ENCODE results near the gene MOBP.

GRCh38 chr3:39419742-39420315, 47.7 kb upstream of the MOBP start:
- TF ChIP-seq CTCF (conservative IDR thresholded peaks at IDR 0.05; ENCODE audit: low read depth, low read length) (no peak), EZH2phosphoT487 (IDR thresholded peaks at IDR 0.05; ENCODE audit: borderline replicate concordance, low read length) (no peak), EZH2 (IDR thresholded peaks at IDR 0.05; ENCODE audit: low read length, unreplicated experiment) (no peak)

Data from PC-3 (cell line).